Peyer's patch (tissue), 4 donors: ENCODE data around the gene SPIRE2.

Experiments
- POLR2A ChIP-seq, 2 donors: fragments of 450-650 bp; IDR thresholded peaks; one replicate each; pipeline ENCODE4 v1.5.1; 2017; ENCODE audit warnings: antibody characterized with exemption in 2 of 2, mild to moderate bottlenecking in 2 of 2, moderate library complexity in 2 of 2
- TF ChIP-seq, protein P1 (sequence below), 6 experiments: fragments of 450-650 bp in 4 of 6; fragments of 200-600 bp in 2 of 6; sonication (generic) in 1 of 6; IDR thresholded peaks; one replicate each; pipeline ENCODE4 v1.5.1; 2017 to 2019; ENCODE audit warnings: antibody characterized with exemption in 6 of 6, mild to moderate bottlenecking in 3 of 6, moderate library complexity in 1 of 6

DNA sequence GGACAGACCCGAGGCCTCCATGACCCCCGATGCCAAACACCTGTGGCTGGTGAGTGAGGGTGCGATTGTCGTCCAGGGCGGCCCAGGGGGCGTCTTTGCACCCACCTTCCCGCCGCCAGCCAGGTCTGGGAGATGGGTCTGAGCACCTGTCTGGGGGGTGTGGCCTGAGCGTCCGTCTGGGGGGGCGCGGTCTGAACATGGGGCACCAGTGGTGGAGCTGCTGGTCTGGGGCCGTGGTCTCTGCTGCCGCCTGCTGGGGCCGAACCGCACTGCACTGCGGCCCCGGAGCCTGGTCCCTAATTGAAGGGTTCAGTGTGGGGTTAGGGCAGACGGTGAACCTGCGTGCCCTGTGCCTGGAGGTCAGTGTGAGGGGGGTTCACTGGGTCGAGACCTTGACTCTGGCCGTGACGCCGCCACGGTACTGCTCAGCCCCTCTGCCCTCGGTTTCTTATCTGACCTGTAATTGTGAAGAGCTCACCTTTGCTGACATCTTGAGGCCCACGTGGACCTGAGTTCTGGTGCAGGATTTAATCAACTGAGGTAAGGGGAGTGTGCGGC is 32.6 kb downstream of the SPIRE2 start:
- no peak for TF ChIP-seq POLR2A (IDR thresholded peaks at IDR 0.05)
- TF ChIP-seq, protein P1, sequence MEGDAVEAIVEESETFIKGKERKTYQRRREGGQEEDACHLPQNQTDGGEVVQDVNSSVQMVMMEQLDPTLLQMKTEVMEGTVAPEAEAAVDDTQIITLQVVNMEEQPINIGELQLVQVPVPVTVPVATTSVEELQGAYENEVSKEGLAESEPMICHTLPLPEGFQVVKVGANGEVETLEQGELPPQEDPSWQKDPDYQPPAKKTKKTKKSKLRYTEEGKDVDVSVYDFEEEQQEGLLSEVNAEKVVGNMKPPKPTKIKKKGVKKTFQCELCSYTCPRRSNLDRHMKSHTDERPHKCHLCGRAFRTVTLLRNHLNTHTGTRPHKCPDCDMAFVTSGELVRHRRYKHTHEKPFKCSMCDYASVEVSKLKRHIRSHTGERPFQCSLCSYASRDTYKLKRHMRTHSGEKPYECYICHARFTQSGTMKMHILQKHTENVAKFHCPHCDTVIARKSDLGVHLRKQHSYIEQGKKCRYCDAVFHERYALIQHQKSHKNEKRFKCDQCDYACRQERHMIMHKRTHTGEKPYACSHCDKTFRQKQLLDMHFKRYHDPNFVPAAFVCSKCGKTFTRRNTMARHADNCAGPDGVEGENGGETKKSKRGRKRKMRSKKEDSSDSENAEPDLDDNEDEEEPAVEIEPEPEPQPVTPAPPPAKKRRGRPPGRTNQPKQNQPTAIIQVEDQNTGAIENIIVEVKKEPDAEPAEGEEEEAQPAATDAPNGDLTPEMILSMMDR (IDR thresholded peaks at IDR 0.05): peak; percentile 96 to 98 (median 97)
